ENCODE measurements around the gene CGB1.
A peak's percentile ranks its signal among the peaks of the same experiment; 100 is the strongest.

The CGB1 gene

GRCh38 chr19:48993175-48994034 is 43.3 kb downstream of the CGB1 start, which contains the start of the genes GYS1 and RUVBL2:
Gene GYS1 (minus strand): TSS chr19:48993309. CDS start chr19:48993112, 197 bp downstream.
Gene RUVBL2 (plus strand): TSS chr19:48993887. CDS start chr19:48993912, 25 bp downstream.
- peak; percentile 97 to 99 for DNase-seq

- peak in 1 of 2 experiments; percentile 68 for DNase-seq
These were observed 44.0 kb downstream of the CGB1 start for GRCh38 chr19:48992581-48993174.

- no peak for DNase-seq
These were observed 44.7 kb downstream of the CGB1 start for GRCh38 chr19:48991873-48992580.

- DNase-seq, result no peak
These were observed 45.6 kb downstream of the CGB1 start for GRCh38 chr19:48991011-48991609.

GRCh38 chr19:48990400-48990799 is 46.3 kb downstream of the CGB1 start:
- DNase-seq, result no peak

- no peak for DNase-seq
These were observed 46.9 kb downstream of the CGB1 start for GRCh38 chr19:48989701-48990291.

- no peak for DNase-seq
These were observed 47.8 kb downstream of the CGB1 start for GRCh38 chr19:48988860-48989259.

GRCh38 chr19:48988286-48988685 is 48.4 kb downstream of the CGB1 start:
- no peak for DNase-seq

- no peak for DNase-seq
These were observed 49.4 kb downstream of the CGB1 start for GRCh38 chr19:48987323-48987722.

- no peak for DNase-seq
These were observed 50.5 kb downstream of the CGB1 start for GRCh38 chr19:48986211-48986610.

GRCh38 chr19:48985711-48986110 is 51.0 kb downstream of the CGB1 start:
- no peak for DNase-seq
